Activated CD4-positive, alpha-beta T cell treated with anti-CD3 and anti-CD28 coated beads, Interleukin-2, amount 50 U/mL, for 48 hours (primary cell): Measurements from ENCODE around the gene CDYL.

Experiments
- DNase-seq, 2 experiments: peaks; one replicate each; pipeline ENCODE4 v3.0.0-alpha.2; 2020

The CDYL gene

GRCh38 chr6:4774715-4775493, 1.3 kb upstream of the CDYL start:
- DNase-seq = no peak

GRCh38 chr6:4775494-4776130, 592 bp upstream of the CDYL start:
- peak; percentile 45 to 57 for DNase-seq

- DNase-seq = peak; percentile 36 to 40
Observed at GRCh38 chr6:4776493-4777393, 539 bp downstream of the CDYL start.

- no peak for DNase-seq
Observed at GRCh38 chr6:4777394-4777935, 1.3 kb downstream of the CDYL start.

- DNase-seq = no peak
Observed at GRCh38 chr6:4778086-4778485, 1.9 kb downstream of the CDYL start.

GRCh38 chr6:4780360-4780812, 4.2 kb downstream of the CDYL start:
- no peak for DNase-seq

- DNase-seq = no peak
Observed at GRCh38 chr6:4781426-4781825, 5.2 kb downstream of the CDYL start.

GRCh38 chr6:4781967-4782575, 5.9 kb downstream of the CDYL start:
- DNase-seq = no peak

- no peak for DNase-seq
Observed at GRCh38 chr6:4786996-4787395, 10.8 kb downstream of the CDYL start.

GRCh38 chr6:4788482-4788881, 12.3 kb downstream of the CDYL start:
- no peak for DNase-seq

- DNase-seq = no peak
Observed at GRCh38 chr6:4788953-4789584, 12.9 kb downstream of the CDYL start.

- DNase-seq = no peak
Observed at GRCh38 chr6:4790158-4790899, 14.1 kb downstream of the CDYL start.

GRCh38 chr6:4794140-4794707, 18.0 kb downstream of the CDYL start:
- no peak for DNase-seq

GRCh38 chr6:4797587-4797986, 21.4 kb downstream of the CDYL start:
- no peak for DNase-seq

GRCh38 chr6:4799912-4800311, 23.7 kb downstream of the CDYL start:
- no peak for DNase-seq

GRCh38 chr6:4800662-4801061, 24.5 kb downstream of the CDYL start:
- no peak for DNase-seq

- DNase-seq = peak in 1 of 2 experiments; percentile 15
Observed at GRCh38 chr6:4801491-4802110, 25.4 kb downstream of the CDYL start.

GRCh38 chr6:4802312-4802935, 26.2 kb downstream of the CDYL start:
- DNase-seq = no peak

GRCh38 chr6:4803343-4803744, 27.1 kb downstream of the CDYL start:
- no peak for DNase-seq

- DNase-seq = peak in 1 of 2 experiments; percentile 18
Observed at GRCh38 chr6:4804095-4804494, 27.9 kb downstream of the CDYL start.
